Retinal pigment epithelial cell (primary cell): Measurements from ENCODE around the gene HNRNPA2B1.
"Not testable (repeated sequence)": the region's sequence is repeated elsewhere in the genome, so short reads cannot be mapped to it uniquely, and the experiment has no call there.

ENCODE experiments used
- DNase-seq: peaks from one replicate; pipeline ENCODE4 v3.0.0-alpha.2; 2010; ENCODE audit warnings: low read depth
- H3K4me3 ChIP-seq: 2 replicates; pipeline ENCODE4 v1.5.1; 2011; ENCODE audit warnings: mild to moderate bottlenecking, low read length, control low read depth, moderate library complexity
- TF ChIP-seq, protein P1 (sequence below): conservative IDR thresholded peaks from 2 replicates; pipeline ENCODE4 v1.5.1; 2011; ENCODE audit warnings: low read depth, low read length, control low read depth, inconsistent platforms

HNRNPA2B1 gene

DNA sequence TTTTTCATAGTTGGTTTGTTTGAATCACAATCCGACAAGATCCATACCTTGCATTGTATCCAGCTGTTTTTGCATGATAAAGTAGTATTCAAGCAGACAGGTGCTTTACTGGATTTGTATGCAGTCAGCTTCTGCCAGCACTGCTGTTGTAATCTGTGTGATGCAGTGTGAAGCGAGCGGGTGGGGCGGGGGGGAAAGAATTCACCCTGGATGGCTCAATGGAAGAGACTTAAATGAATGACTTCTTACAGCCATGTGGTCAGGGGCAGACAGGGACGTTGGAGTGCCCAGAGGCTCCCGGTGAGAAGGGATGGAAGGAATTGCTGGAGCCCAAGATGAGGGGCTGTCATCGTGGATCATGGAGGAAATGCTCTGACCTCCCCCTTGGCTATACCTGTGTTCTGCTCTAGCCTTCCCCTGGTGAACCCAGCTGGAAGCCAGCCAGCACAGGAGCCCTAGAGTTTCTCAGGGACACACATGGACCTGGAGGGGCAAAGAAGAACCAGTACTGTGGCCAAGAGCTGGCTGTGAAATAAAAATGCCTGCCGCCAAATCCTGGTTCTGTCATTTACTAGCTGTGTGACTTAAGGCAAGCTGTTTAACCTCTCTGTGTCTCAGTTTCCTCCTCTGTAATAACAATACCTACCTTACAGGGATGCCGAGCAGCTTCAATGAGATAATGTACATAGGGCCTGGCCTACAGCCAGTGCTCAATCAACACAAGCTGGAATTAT is 34.4 kb downstream of the HNRNPA2B1 start:
- DNase-seq = no peak
- H3K4me3 ChIP-seq = no peak overlapping the region
- TF ChIP-seq, protein P1, sequence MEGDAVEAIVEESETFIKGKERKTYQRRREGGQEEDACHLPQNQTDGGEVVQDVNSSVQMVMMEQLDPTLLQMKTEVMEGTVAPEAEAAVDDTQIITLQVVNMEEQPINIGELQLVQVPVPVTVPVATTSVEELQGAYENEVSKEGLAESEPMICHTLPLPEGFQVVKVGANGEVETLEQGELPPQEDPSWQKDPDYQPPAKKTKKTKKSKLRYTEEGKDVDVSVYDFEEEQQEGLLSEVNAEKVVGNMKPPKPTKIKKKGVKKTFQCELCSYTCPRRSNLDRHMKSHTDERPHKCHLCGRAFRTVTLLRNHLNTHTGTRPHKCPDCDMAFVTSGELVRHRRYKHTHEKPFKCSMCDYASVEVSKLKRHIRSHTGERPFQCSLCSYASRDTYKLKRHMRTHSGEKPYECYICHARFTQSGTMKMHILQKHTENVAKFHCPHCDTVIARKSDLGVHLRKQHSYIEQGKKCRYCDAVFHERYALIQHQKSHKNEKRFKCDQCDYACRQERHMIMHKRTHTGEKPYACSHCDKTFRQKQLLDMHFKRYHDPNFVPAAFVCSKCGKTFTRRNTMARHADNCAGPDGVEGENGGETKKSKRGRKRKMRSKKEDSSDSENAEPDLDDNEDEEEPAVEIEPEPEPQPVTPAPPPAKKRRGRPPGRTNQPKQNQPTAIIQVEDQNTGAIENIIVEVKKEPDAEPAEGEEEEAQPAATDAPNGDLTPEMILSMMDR = no peak

- not testable (repeated sequence) for H3K4me3 ChIP-seq, DNase-seq
Observed at GRCh38 chr7:26163804-26164203, 36.7 kb downstream of the HNRNPA2B1 start.

GRCh38 chr7:26162431-26162830 is 38.1 kb downstream of the HNRNPA2B1 start:
- H3K4me3 ChIP-seq = no peak overlapping the region
- no peak for DNase-seq
- TF ChIP-seq, protein P1 = no peak

DNA sequence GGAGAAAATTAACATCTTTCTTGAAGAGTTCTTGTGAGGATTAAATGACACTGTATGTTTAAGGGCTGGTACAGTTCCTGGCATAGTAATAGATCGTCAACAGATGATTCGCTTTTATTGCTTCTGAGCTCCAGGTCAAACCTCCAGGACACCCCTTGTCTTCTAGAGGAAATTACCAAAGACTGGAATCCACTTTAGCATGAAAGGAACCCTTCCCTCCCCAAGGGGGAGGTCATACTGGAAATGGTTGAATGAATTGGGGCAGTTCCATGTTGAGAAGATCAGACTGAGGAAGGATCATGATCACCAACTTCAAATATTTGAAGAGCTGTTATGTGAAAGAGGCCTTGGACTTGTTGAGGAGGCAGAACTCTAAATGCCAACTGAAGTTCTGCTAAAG is 39.6 kb downstream of the HNRNPA2B1 start:
- no peak overlapping the region for H3K4me3 ChIP-seq
- TF ChIP-seq, protein P1 = no peak
- no peak for DNase-seq

DNA sequence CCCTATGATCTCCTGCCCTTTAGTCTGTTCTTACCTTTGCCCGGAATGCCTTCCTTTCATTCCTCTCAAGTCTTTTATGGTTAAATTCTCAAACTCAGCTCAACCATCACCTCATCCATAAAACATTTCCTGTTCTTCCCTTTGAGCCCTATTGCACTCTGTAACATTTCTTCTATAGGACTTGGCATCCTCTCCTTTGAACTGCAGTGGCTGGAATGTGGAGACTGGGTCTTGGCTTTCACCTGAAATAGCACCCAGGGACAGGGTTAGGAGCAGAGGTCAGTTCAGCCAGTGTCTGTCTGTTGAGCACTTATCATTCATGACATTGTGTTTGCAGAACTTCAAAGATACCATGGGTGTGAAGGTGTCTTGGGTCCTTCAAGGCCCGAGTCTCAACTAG is 41.3 kb downstream of the HNRNPA2B1 start:
- TF ChIP-seq, protein P1 = no peak
- no peak overlapping the region for H3K4me3 ChIP-seq
- no peak for DNase-seq

DNA sequence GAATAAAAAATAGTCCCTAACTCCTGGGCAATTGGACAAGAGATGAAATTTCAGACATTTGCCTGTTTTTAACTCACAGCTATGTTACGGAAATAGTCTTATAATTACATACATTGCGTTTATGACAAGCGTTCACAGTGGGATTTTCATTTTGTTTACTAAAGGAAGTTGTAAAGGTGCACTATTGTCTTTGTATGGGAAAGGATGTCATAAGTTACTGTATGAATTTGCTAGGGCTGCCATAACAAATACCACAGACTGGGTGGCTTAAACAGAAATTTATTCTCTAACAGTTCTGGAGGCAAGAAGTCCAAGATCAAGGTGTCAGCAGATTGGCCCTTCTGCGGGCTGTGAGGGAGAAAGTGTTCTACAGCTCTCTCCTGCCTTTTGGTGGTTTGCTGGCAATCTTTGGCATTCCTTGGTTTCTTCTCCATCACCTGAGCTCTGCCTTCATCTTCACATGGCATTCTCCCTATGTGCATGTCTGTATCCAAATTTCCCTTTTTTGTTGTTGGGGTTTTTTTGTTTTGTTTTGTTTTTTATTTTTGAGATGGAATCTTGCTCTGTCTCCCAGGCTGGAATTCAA is 42.9 kb downstream of the HNRNPA2B1 start:
- no peak overlapping the region for H3K4me3 ChIP-seq
- DNase-seq = no peak

DNA sequence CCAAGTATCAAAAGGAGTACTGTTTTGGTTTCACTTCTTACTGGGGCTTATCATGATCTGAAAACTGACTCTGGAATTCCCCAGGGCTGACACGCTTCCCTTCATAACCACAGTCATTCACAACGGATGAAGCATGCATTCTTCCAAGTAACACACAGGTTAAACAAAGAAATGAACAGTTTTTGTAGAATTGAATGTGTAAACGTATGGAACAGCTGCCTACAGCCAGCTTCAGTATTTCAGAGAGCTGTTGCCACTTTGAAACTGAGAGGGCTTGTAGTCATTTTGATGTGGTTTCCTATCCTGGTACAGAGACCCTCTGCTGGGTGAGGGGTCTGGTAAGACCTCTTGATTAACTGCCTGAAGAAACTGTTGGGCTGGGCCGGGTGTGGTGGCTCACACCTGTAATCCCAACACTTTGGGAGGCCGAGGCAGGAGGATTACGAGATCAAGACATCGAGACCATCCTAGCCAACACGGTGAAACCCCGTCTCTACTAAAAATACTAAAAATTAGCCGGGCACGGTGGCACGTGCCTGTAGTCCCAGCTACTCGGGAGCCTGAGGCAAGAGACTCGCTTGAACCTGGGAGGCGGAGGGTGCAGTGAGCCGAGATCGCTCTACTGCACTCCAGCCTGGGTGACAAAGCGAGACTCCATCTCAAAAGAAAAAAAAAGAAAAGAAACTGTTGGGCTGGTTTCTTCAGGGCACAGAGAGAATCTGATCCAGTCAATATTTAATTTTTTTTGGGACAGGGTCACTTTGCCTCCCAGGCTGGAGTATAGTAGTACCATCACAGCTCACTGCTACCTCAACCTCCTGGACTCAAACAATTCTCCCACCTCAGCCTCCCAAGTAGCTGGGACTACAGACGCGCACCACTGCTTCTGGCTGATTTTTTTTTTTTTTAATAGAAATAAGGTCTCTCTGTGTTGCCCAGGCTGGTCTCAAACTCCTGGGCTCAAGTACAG is 43.8 kb downstream of the HNRNPA2B1 start:
- DNase-seq = peak; percentile 82
- H3K4me3 ChIP-seq = peak overlapping the region; percentile 35
- TF ChIP-seq, protein P1 = no peak

More for the DNA sequence above, 42.9 kb downstream of the HNRNPA2B1 start:
- TF ChIP-seq, protein P1 = no peak
